Nephron (organoid): Measurements from ENCODE around the gene FAAP100.

Experiments used
- H3K27ac Mint-ChIP-seq, 3 experiments: 2 replicates each; pipeline ENCODE4 v1.8.0; 2020; ENCODE audit warnings: mixed read lengths in 3 of 3, mild to moderate bottlenecking in 2 of 3, moderate library complexity in 1 of 3
- H3K27me3 Mint-ChIP-seq: 2 replicates; pipeline ENCODE4 v1.8.0; 2021; ENCODE audit warnings: low read depth, mild to moderate bottlenecking, moderate library complexity, mixed read lengths
- H3K36me3 Mint-ChIP-seq: 2 replicates; pipeline ENCODE4 v1.8.0; 2020; ENCODE audit warnings: low read depth, mixed read lengths
- H3K4me1 Mint-ChIP-seq: 2 replicates; pipeline ENCODE4 v1.8.0; 2020; ENCODE audit warnings: mixed read lengths
- H3K4me3 Mint-ChIP-seq, 3 experiments: 2 replicates each; pipeline ENCODE4 v1.8.0; 2020; ENCODE audit warnings: mild to moderate bottlenecking in 3 of 3, mixed read lengths in 3 of 3, moderate library complexity in 2 of 3
- H3K9me3 Mint-ChIP-seq: 2 replicates; pipeline ENCODE4 v1.8.0; 2020; ENCODE audit warnings: mixed read lengths
- CTCF ChIP-seq, 3 experiments: fragments of 200-600 bp; sonication (generic); IDR thresholded peaks; one replicate each; pipeline ENCODE4 v1.5.0; 2021; ENCODE audit warnings: antibody characterized with exemption in 3 of 3; ENCODE audit not compliant: unreplicated experiment in 3 of 3

Gene FAAP100

GRCh38 chr17:81561494-81561885 lies 9.3 kb upstream of the FAAP100 start:
- Mint-ChIP-seq H3K9me3 (no peaks in the 10 kb centered on the region), H3K4me3 (no peak overlapping the region), H3K27ac (no peak overlapping the region), H3K36me3 (peaks cover 63% of the 10 kb centered on the region), H3K27me3 (no peaks in the 10 kb centered on the region), H3K4me1 (peaks cover 11% of the 10 kb centered on the region)
- no peak for TF ChIP-seq CTCF (IDR thresholded peaks at IDR 0.05; ENCODE audit: unreplicated experiment in 3 of 3)

GRCh38 chr17:81558941-81559806 lies 7.0 kb upstream of the FAAP100 start:
- peak in 2 of 3 experiments; percentile 18 to 26 for TF ChIP-seq CTCF (IDR thresholded peaks at IDR 0.05; ENCODE audit: unreplicated experiment in 3 of 3)
- Mint-ChIP-seq H3K4me1 (peaks cover under 1% of the 10 kb centered on the region), H3K4me3 (no peak overlapping the region), H3K27me3 (no peaks in the 10 kb centered on the region), H3K36me3 (peaks cover 45% of the 10 kb centered on the region), H3K27ac (no peak overlapping the region), H3K9me3 (no peaks in the 10 kb centered on the region)

- TF ChIP-seq CTCF (IDR thresholded peaks at IDR 0.05; ENCODE audit: unreplicated experiment in 3 of 3) = no peak
- Mint-ChIP-seq H3K36me3 (peaks cover 38% of the 10 kb centered on the region), H3K27ac (no peak overlapping the region)
Measured at GRCh38 chr17:81558115-81558468, 5.9 kb upstream of the FAAP100 start.

GRCh38 chr17:81557276-81558114 lies 5.3 kb upstream of the FAAP100 start:
- Mint-ChIP-seq H3K36me3 (peaks cover 35% of the 10 kb centered on the region), H3K9me3 (no peaks in the 10 kb centered on the region), H3K27me3 (peaks cover 6% of the 10 kb centered on the region), H3K27ac (peak overlapping the region in 2 of 3 experiments; percentile 11 to 19), H3K4me3 (no peak overlapping the region), H3K4me1 (peaks cover 15% of the 10 kb centered on the region)
- TF ChIP-seq CTCF (IDR thresholded peaks at IDR 0.05; ENCODE audit: unreplicated experiment in 3 of 3) = no peak

More at GRCh38 chr17:81558115-81558468, 5.9 kb upstream of the FAAP100 start:
- Mint-ChIP-seq H3K4me1 (peaks cover 12% of the 10 kb centered on the region), H3K9me3 (no peaks in the 10 kb centered on the region), H3K4me3 (no peak overlapping the region), H3K27me3 (peaks cover 6% of the 10 kb centered on the region)

- no peak for TF ChIP-seq CTCF (IDR thresholded peaks at IDR 0.05; ENCODE audit: unreplicated experiment in 3 of 3)
- H3K36me3 Mint-ChIP-seq = peaks cover 31% of the 10 kb centered on the region
- H3K27ac Mint-ChIP-seq = peak overlapping the region in 2 of 3 experiments; percentile 11 to 19
- no peak overlapping the region for H3K4me3 Mint-ChIP-seq
- peaks cover 15% of the 10 kb centered on the region for H3K4me1 Mint-ChIP-seq
- H3K9me3 Mint-ChIP-seq = no peaks in the 10 kb centered on the region
- peaks cover 6% of the 10 kb centered on the region for H3K27me3 Mint-ChIP-seq
Measured at GRCh38 chr17:81556863-81557262, 4.7 kb upstream of the FAAP100 start.
